Motor neuron (in vitro differentiated cells): Measurements from ENCODE around the gene RFK. TPM values are rescaled to one million over a fixed set of nuclear protein-coding genes. Genes with fewer than 3 reads are reported as not detected.
A peak's percentile ranks its signal among the peaks of the same experiment; 100 is the strongest.
"Not testable (repeated sequence)": the region's sequence is repeated elsewhere in the genome, so short reads cannot be mapped to it uniquely, and the experiment has no call there.

Experiments
- ATAC-seq, 8 experiments: fragments of 200-7000 bp; cut with Tn5 transposase; replicated peaks in 6 of 8; 2 replicates each; pipeline ENCODE4 v1.8.0; 2021; ENCODE audit warnings: mild to moderate bottlenecking in 8 of 8, moderate library complexity in 8 of 8
- H3K27ac ChIP-seq, 2 donors: fragments of 250-450 bp; sonication (Bioruptor Pico); 2 replicates each; pipeline ENCODE4 v1.9.0; 2021; ENCODE audit warnings: antibody characterized with exemption in 2 of 2, mild to moderate bottlenecking in 2 of 2, moderate library complexity in 1 of 2
- H3K4me1 ChIP-seq, 2 donors: fragments of 250-450 bp; sonication (Bioruptor Pico); replicated peaks in 1 of 2; 2 replicates each; pipeline ENCODE4 v1.6.1; 2021; ENCODE audit warnings: antibody characterized with exemption in 2 of 2, mild to moderate bottlenecking in 2 of 2, moderate library complexity in 1 of 2
- H3K4me3 ChIP-seq, 5 donors: fragments of 250-450 bp; sonication (Bioruptor Pico); 2 replicates each; pipeline ENCODE4 v1.9.0; 2021; ENCODE audit warnings: antibody characterized with exemption in 5 of 5, mild to moderate bottlenecking in 5 of 5, moderate library complexity in 4 of 5
- WGBS, 10 experiments: fragments of 450-650 bp; shearing (Covaris generic); methylation state at CpG; one replicate each; pipeline ENCODE4 v1.0.0; 2022; 5-methylcytosine and 5-hydroxymethylcytosine counted together
- in situ Hi-C, 9 experiments: fragments of 400-800 bp; cut with MboI; loops; one replicate each; pipeline ENCODE4 v1.15.0; 2021; ENCODE audit warnings: low sequenced_read_pairs in 9 of 9, low pct_unique_long_range_greater_than_20kb in 2 of 9; ENCODE audit not compliant: unreplicated experiment in 9 of 9
- total RNA-seq, 8 experiments: library from RNA; unstranded; fragments of 300-600 nt; gene quantifications; 2 replicates each; pipeline versions ENCODE4 v1.2.3 to v1.2.4, GENCODE V29; 2022

RFK gene
- 10 to 100 TPM; 12.0 to 48.9 (median 22.2) TPM for total RNA-seq

DNA sequence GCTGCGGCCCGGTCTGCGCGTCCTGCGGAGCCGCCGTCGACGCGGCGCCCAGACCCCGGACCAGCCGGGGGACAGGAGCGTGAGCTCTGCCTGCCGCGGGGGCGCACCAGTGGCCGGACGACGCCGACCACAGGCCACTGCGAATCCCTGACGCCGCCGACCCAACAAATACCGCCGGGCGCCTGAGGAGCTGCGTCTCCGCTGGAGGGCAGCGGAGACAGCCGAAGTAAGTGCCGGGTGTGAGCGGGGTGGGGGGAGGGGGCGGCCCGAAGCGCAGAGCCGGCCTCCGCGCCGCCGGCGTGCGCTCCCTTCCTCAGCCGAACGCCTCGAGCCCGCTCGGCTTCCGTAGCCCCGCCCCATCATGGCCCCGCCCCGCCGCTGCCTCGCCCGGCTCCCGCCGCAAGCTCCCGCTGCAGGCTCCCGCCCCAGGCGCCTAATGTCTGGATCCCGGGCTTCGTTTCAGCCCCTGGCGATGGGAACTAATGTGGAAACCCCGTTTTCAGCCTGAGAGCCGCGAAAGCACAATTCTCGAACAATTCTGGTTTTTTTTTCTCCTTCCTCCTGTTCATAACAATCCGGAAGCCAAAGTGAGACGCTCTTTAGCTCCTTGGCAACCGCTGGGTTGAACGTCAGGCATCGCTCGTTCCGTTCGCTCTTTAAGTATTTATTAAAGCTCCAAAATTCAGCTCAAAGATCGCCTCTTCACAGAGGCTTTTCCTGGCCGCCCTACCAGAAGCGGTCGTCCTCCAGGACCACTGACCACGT, at the start of gene RFK:
TSS of gene RFK (minus strand) at position 232 of the 765 bp plus-strand sequence. CDS start 255 bp downstream, outside the sequence.
- peak within 1 kb of the TSS; percentile 63 to 89 (median 78) for H3K4me3 ChIP-seq
- in situ Hi-C loops, result no loop called here
- 0 to 2% (median 0%) methylated on average over 1 to 12 of the region's 81 CpGs; no CpG with 5 or more reads in 4 of the 10 experiments for WGBS, 10 experiments
- peak; percentile 82 to 91 (median 86) for ATAC-seq
- peak within 1 kb of the TSS; percentile 87 for H3K27ac ChIP-seq
- peaks cover 0 to 2% of the 10 kb centered on the region in 2 donors for H3K4me1 ChIP-seq

DNA sequence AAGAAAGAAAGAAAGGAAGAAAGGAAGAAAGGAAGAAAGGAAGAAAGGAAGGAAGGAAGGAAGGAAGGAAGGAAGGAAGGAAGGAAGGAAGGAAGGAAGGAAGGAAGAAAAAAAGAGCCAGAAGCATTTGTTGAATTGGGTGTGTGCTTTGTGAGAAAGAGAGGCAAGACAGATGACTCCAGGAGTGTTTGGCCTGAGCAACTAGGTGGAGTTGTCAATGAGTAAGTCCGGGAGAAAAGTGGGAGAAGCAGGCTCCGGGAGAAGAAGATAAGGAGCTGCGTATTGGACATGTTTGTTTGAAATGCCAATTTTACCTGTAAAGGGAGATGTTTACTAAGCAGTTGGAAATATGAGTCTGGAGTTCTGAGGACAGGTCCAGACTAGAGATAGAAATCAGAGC, 49.7 kb upstream of the RFK start:
- in situ Hi-C loops, result loop anchor here in 6 of 9 experiments (10.0 to 25.0 kb wide), 4 partner anchors 193 to 268 kb away; no protein-coding TSS in a partner anchor
- ATAC-seq, result no peak

DNA sequence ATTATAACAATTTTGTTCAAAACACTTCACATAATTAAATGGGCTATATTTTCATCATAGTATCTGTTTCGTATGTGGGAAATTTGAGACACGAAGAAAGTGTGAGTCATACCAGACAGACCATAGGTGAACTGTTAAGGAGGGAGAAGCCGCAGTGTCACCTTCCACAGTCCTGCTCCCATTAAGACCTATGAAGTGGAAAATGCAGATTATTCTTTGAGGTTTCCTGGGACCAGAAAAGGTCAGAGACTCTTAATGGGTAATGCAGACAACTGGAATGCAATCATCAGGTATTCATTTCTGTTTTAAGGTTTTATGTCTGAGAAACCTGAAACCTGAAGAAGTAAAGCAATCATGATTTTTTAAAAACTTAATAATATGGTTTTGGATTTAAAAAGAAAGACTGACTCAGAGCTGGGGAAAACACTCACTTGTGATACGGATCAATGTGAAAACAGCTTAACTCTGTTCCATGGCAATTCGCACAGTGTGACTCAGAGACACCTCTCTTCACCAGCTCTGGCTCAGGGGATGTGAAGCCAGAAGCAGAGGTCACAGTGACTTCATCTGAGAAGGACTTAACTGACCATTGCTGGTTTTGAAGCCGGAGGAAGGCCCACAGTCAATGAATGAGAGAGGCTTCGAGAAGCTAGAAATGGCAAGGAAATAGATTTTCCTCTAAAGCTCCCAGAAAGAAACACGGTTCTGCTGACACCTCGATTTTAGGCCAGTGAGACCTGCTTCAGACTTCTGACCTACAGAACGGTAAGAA, 47.5 kb upstream of the RFK start:
- WGBS, 10 experiments, result 48 to 100% (median 87%) methylated on average over 4 to 10 of the region's 10 CpGs
- ATAC-seq, result peak in 3 of 8 experiments; percentile 44 to 64 (median 62)

More for the DNA sequence above, 49.7 kb upstream of the RFK start:
- Histone ChIP-seq H3K4me3 (no peak overlapping the region), H3K27ac (no peak overlapping the region), H3K4me1 (no peaks in the 10 kb centered on the region)
- 67 to 100% (median 84%) methylated on average over 1 to 3 of the region's 3 CpGs; no CpG with 5 or more reads in 6 of the 10 experiments for WGBS, 10 experiments

DNA sequence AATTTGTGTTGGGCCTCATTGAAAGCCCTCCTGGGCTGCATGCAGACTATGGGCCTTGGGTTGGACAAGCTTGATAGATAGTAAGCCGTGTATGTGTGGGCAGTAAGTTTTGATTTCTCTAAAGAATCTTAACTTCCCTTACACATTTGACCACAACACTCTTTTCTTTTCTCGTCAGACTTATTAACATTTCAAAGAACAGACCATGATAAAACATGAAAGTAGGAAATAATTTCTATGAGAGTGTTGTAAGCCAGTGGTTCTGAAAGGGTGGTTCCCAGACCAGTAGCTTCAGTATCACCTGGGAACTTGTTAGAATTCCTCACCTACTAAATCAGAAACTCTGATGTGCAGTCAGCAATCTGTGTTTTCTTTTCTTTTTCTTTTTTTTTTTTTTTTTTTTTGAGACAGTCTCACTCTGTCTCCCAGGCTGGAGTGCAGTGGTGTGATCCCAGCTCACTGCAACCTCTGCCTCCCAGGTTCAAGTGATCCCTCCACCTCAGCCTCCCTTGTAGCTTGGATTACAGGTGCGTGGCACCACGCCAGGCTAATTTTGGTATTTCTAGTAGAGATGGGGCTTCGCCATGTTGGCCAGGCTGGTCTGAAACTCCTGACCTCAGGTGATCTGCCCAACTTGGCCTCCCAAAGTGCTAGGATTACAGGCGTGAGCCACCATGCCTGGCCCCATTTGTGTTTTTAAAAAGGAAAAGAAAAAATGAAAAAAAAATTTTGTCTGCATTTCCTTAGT, 44.8 kb upstream of the RFK start:
- in situ Hi-C loops, result loop anchor here in 6 of 9 experiments (25.0 kb wide), 3 partner anchors 198 to 273 kb away; no protein-coding TSS in a partner anchor
- 40 to 91% (median 77%) methylated on average over 1 to 6 of the region's 6 CpGs for WGBS, 10 experiments
- H3K4me3 ChIP-seq, result no peak overlapping the region
- no peak for ATAC-seq
- no peak overlapping the region for H3K27ac ChIP-seq
- H3K4me1 ChIP-seq, result no peaks in the 10 kb centered on the region

More for the DNA sequence above, 47.5 kb upstream of the RFK start:
- Histone ChIP-seq H3K4me3 (no peak overlapping the region), H3K4me1 (no peaks in the 10 kb centered on the region), H3K27ac (no peak overlapping the region)
- in situ Hi-C loops, result loop anchor here in 6 of 9 experiments (10.0 to 25.0 kb wide), 4 partner anchors 196 to 271 kb away; no protein-coding TSS in a partner anchor

DNA sequence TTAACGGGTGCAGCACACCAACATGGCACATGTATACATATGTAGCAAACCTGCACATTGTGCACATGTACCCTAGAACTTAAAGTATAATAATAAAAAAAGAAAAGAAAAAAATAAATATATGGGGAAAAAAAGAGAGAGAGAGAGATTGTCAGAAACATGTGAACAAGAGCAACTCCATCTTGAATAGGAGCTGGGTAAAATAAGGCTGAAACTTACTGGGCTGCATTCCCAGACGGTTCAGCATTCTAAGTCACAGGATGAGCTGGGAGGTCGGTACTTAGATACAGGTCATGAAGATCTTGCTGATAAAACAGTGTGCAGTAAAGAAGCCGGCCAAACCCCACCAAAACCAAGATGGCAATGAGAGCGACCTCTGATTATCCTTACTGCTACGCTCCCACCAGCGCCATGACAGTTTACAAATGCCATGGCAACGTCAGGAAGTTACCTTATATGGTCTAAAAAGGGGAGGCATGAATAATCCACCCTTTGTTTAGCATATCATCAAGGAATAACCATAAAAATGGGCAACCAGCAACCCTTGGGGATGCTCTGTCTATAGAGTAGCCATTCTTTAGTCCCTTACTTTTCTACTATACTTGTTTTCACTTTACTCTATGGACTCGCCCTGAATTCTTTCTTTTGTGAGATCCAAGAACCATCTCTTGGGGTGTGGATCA, 42.9 kb upstream of the RFK start:
- 72 to 100% (median 83%) methylated on average over 1 to 9 of the region's 9 CpGs; no CpG with 5 or more reads in 2 of the 10 experiments for WGBS, 10 experiments
- not testable (repeated sequence) for H3K4me3 ChIP-seq, H3K4me1 ChIP-seq, H3K27ac ChIP-seq, ATAC-seq
- in situ Hi-C loops, result loop anchor here in 6 of 9 experiments (25.0 kb wide), 3 partner anchors 200 to 275 kb away; no protein-coding TSS in a partner anchor

DNA sequence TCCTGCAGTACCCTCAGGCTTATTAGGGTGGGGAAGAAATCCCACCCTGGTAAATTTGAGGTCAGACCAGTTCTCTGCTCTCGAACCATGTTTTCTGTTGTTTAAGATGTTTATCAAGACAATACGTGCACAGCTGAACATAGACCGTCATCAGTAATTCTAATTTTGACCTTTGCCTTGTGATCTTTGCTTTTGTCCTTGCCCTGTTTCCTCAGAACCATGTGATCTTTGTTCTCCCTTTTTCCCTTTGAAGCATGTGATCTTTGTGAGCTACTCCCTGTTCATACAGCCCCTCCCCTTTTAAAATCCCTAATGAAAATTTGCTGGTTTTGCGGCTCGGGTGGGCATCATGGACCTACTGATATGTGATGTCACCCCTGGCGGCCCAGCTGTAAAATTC, 40.7 kb upstream of the RFK start:
- WGBS, 10 experiments, result 67 to 100% (median 89%) methylated on average over 1 to 6 of the region's 6 CpGs
- not testable (repeated sequence) for H3K4me3 ChIP-seq, ATAC-seq, H3K4me1 ChIP-seq, H3K27ac ChIP-seq
- in situ Hi-C loops, result loop anchor here in 6 of 9 experiments (25.0 kb wide), 3 partner anchors 202 to 277 kb away; no protein-coding TSS in a partner anchor

DNA sequence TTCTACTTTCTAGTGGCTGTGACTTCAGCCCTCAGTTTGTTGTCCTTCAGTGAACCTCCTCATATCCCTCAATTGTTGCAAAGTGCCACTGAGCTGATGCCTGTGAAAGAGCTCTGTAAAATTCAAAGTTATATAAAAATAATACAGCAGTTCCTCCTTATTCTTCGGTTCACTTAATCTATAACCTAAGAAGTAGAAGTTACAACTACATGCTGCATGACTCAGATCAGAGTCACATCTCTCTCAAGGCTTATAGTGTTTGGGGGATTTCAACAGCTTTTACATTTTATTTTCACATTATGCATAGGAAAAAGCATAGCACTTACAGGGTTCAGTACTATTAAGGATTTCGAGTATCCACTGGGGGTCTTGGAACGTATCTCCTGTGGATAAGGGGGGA, 39.6 kb upstream of the RFK start:
- Histone ChIP-seq H3K27ac (no peak overlapping the region), H3K4me1 (no peaks in the 10 kb centered on the region), H3K4me3 (no peak overlapping the region)
- WGBS, 10 experiments, result 0 to 100% (median 80%) methylated on average over 1 to 3 of the region's 3 CpGs; no CpG with 5 or more reads in 3 of the 10 experiments
- in situ Hi-C loops, result loop anchor here in 6 of 9 experiments (25.0 kb wide), 3 partner anchors 203 to 278 kb away; no protein-coding TSS in a partner anchor
- no peak for ATAC-seq

DNA sequence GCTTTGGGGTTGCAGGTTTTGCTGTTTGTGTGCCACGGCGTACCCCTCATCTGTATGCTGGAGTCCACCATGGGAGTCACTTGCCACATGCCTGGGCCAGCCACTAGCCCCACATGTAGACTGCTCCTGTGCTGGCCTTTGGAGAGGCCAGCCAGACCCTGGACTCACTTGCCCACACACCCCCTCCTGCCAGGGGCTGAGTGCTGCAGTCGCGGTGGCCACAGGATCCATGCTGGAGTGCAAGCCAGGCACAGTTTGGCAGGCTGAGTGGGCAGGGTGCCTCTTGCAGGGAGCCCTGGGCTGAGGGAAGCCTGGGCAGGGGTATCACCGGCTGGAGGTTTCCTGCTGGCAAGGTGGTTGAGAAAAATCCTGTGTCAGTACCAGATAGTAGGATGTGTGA, 39.2 kb upstream of the RFK start:
- H3K4me1 ChIP-seq, result no peaks in the 10 kb centered on the region
- no peak overlapping the region for H3K4me3 ChIP-seq
- no peak for ATAC-seq
- WGBS, 10 experiments, result 85 to 100% (median 94%) methylated on average over 2 to 3 of the region's 5 CpGs; no CpG with 5 or more reads in 7 of the 10 experiments
- in situ Hi-C loops, result loop anchor here in 6 of 9 experiments (25.0 kb wide), 3 partner anchors 204 to 279 kb away; no protein-coding TSS in a partner anchor
- no peak overlapping the region for H3K27ac ChIP-seq

DNA sequence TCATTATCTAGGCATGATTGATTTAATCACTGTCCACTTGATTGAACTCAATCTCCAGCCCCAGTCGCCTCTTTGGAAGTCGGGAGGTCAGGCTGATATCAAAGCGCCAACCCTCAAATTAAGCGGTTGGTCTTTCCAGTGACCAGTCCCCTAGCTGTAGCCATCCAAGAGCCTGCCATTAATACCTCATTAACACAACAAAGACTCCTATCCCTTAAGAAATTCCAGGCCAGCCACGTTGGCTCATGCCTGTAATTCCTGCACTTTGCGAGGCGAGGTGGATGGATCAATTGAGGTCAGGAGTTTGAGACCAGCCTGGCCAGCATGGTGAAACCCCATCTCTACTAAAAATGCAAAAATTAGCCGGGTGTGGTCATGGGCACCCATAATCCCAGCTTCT, 37.4 kb upstream of the RFK start:
- no peak overlapping the region for H3K27ac ChIP-seq
- ATAC-seq, result no peak
- no peak overlapping the region for H3K4me3 ChIP-seq
- 53 to 100% (median 83%) methylated on average over 2 to 7 of the region's 8 CpGs; no CpG with 5 or more reads in 3 of the 10 experiments for WGBS, 10 experiments
- no peaks in the 10 kb centered on the region for H3K4me1 ChIP-seq
- in situ Hi-C loops, result loop anchor here in 6 of 9 experiments (25.0 kb wide), 3 partner anchors 206 to 281 kb away; no protein-coding TSS in a partner anchor

DNA sequence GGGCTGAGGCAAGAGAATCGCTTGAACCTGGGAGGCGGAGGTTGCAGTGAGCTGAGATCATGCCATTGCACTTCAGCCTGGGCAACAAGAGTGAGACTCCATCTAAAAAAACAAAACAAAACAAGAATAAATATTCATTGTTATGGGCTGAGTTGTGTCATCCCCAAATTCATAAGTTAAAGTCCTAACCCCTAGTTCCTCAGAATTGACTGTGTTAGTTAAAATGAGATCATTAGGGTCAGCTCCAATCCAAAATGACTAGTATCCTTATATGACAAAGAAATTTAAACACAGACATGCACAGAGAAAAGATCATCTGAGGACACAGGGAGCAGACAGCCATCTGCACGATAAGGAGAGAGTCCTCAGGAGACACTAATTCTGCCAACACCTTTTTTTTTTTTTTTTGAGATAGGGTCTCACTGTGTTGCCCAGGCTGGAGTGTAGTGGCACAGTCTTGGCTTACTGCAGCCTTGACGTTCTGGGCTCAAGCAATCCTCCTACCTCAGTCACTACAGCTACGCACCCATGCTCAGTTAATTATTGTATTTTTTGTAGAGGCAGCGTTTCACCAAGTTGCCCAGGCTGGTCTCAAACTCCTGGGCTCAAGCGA, 32.7 kb upstream of the RFK start:
- no peak for ATAC-seq
- WGBS, 10 experiments, result 76 to 100% (median 95%) methylated on average over 1 to 7 of the region's 7 CpGs; no CpG with 5 or more reads in 2 of the 10 experiments
- no peaks in the 10 kb centered on the region for H3K4me1 ChIP-seq
- in situ Hi-C loops, result loop anchor here in 6 of 9 experiments (25.0 kb wide), 3 partner anchors 210 to 285 kb away; no protein-coding TSS in a partner anchor
- no peak overlapping the region for H3K27ac ChIP-seq
- H3K4me3 ChIP-seq, result no peak overlapping the region

DNA sequence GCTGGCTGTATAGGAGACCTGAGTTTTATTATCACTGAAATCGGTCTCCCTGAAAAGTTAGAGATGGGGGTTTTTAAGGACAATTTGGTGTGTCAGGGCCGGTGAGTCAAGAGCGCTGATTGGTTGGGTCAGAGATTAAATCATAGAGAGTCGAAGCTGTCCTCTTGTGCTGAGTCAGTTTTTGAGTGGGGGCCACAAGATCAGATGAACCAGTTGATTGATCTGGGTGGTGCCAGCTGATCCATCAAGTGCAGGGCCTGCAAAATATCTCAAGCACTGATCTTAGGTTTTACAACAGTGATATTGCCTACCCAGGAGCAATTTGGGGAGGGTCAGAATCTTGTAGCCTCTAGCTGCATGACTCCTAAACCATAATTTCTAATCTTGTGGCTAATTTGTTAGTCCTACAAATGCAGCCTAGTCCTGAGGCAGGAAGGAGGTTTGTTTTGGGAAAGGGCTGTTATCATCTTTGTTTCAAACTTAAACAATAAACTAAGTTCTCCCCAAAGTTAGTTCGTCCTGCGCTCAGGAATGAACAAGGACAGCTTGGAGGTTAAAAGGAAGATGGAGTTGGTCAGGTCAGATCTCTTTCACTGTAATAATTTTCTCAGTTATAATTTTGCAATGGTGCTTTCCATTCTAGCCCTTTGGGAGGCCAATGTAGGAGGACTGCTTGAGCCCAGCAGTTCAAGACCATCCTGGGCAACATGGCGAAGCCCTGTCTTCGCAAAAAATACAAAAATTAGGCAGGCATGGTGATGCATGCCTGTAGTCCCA, 31.6 kb upstream of the RFK start:
- in situ Hi-C loops, result loop anchor here in 6 of 9 experiments (25.0 kb wide), 3 partner anchors 211 to 286 kb away; no protein-coding TSS in a partner anchor
- no peak overlapping the region for H3K4me3 ChIP-seq
- no peak for ATAC-seq
- H3K4me1 ChIP-seq, result no peaks in the 10 kb centered on the region
- H3K27ac ChIP-seq, result no peak overlapping the region
- 78 to 100% (median 91%) methylated on average over 3 to 7 of the region's 8 CpGs; no CpG with 5 or more reads in 3 of the 10 experiments for WGBS, 10 experiments
